ENCODE results near the gene PELI2. TPM values are rescaled to one million over a fixed set of nuclear protein-coding genes. Genes with fewer than 3 reads are reported as not detected.

Gene PELI2
- total RNA-seq, 1 experiment from 2014 or later: 23.5 TPM

DNA sequence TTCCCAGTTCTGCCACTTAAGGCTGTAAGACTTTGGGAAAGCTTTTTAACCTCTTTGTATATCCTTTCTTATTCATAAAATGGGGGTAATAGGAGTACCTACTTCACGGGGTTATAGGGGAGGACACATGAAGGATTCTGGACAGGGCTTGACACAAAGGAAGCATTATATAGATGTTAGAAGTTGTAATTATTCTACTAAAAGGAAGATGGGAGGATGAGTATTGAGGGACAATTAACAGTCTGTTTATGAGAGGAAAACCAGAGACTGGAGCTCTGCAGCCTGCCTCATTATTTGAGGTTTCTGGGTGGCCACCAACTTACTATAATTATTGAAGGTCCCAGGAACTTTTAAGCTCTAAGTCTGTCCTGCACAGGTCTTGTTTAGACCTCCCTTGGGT lies 34.0 kb downstream of the PELI2 start (continued):
- TF ChIP-seq ESRRA (CRISPR knock-in tag; IDR thresholded peaks at IDR 0.05; ENCODE audit: borderline replicate concordance) (no peak), GABPB1 (CRISPR knock-in tag; IDR thresholded peaks at IDR 0.05) (no peak)

- no peaks in the 10 kb centered on the region for H3K27me3 Mint-ChIP-seq (ENCODE audit: low read depth)
- H3K27ac Mint-ChIP-seq: 0 out of 2 replicates have a peak overlapping the region, but pooled peaks have one; percentile 19
- no peak for TF ChIP-seq CBFB (CRISPR knock-in tag; IDR thresholded peaks at IDR 0.05; ENCODE audit: low read depth)
- TF ChIP-seq, protein P1, sequence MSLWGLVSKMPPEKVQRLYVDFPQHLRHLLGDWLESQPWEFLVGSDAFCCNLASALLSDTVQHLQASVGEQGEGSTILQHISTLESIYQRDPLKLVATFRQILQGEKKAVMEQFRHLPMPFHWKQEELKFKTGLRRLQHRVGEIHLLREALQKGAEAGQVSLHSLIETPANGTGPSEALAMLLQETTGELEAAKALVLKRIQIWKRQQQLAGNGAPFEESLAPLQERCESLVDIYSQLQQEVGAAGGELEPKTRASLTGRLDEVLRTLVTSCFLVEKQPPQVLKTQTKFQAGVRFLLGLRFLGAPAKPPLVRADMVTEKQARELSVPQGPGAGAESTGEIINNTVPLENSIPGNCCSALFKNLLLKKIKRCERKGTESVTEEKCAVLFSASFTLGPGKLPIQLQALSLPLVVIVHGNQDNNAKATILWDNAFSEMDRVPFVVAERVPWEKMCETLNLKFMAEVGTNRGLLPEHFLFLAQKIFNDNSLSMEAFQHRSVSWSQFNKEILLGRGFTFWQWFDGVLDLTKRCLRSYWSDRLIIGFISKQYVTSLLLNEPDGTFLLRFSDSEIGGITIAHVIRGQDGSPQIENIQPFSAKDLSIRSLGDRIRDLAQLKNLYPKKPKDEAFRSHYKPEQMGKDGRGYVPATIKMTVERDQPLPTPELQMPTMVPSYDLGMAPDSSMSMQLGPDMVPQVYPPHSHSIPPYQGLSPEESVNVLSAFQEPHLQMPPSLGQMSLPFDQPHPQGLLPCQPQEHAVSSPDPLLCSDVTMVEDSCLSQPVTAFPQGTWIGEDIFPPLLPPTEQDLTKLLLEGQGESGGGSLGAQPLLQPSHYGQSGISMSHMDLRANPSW (CRISPR knock-in tag; conservative IDR thresholded peaks at IDR 0.05; ENCODE audit: low read depth): no peak
- TF ChIP-seq NR2C2 (CRISPR knock-in tag; IDR thresholded peaks at IDR 0.05): no peak
- TF ChIP-seq IRF2 (CRISPR knock-in tag; IDR thresholded peaks at IDR 0.05; ENCODE audit: borderline replicate concordance, low read depth): no peak
- TF ChIP-seq, protein P2, sequence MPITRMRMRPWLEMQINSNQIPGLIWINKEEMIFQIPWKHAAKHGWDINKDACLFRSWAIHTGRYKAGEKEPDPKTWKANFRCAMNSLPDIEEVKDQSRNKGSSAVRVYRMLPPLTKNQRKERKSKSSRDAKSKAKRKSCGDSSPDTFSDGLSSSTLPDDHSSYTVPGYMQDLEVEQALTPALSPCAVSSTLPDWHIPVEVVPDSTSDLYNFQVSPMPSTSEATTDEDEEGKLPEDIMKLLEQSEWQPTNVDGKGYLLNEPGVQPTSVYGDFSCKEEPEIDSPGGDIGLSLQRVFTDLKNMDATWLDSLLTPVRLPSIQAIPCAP (CRISPR knock-in tag; IDR thresholded peaks at IDR 0.05): no peak
- TF ChIP-seq ATF1 (CRISPR knock-in tag; IDR thresholded peaks at IDR 0.05): no peak
- no peak for TF ChIP-seq JUN (CRISPR knock-in tag; IDR thresholded peaks at IDR 0.05)
- TF ChIP-seq ESRRA (CRISPR knock-in tag; IDR thresholded peaks at IDR 0.05; ENCODE audit: borderline replicate concordance): no peak
- no peak for TF ChIP-seq KAT7 (CRISPR knock-in tag; IDR thresholded peaks at IDR 0.05; ENCODE audit: borderline replicate concordance)
- TF ChIP-seq PRRX2 (CRISPR knock-in tag; IDR thresholded peaks at IDR 0.05): no peak
- no peak overlapping the region for H3K4me3 Mint-ChIP-seq
- ATAC-seq (no peak), DNase-seq (ENCODE audit: low spot score) (no peak)
- H3K4me1 Mint-ChIP-seq: peaks cover 25% of the 10 kb centered on the region
- POLR2A ChIA-PET: no interaction called here
- H3K36me3 Mint-ChIP-seq: no peaks in the 10 kb centered on the region
- CTCF ChIA-PET: no interaction called here
- H3K9me3 Mint-ChIP-seq: no peaks in the 10 kb centered on the region
Measured at GRCh38 chr14:56153267-56153666, 35.1 kb downstream of the PELI2 start.

GRCh38 chr14:56154321-56154720 lies 36.1 kb downstream of the PELI2 start:
- ATAC-seq: no peak
- H3K27ac Mint-ChIP-seq: peak overlapping the region; percentile 50
- no peaks in the 10 kb centered on the region for H3K27me3 Mint-ChIP-seq (ENCODE audit: low read depth)
- TF ChIP-seq, protein P1 (CRISPR knock-in tag; conservative IDR thresholded peaks at IDR 0.05; ENCODE audit: low read depth): no peak
- TF ChIP-seq HMGA2 (CRISPR knock-in tag; IDR thresholded peaks at IDR 0.05) (no peak), ZNF532 (CRISPR knock-in tag; IDR thresholded peaks at IDR 0.05; ENCODE audit: borderline replicate concordance) (no peak), FOXP1 (CRISPR knock-in tag; IDR thresholded peaks at IDR 0.05; ENCODE audit: borderline replicate concordance) (no peak), ESRRA (CRISPR knock-in tag; IDR thresholded peaks at IDR 0.05; ENCODE audit: borderline replicate concordance) (no peak), FOXJ3 (CRISPR knock-in tag; IDR thresholded peaks at IDR 0.05; ENCODE audit: borderline replicate concordance) (no peak), SP1 (CRISPR knock-in tag; conservative IDR thresholded peaks at IDR 0.05) (no peak), FOXK1 (CRISPR knock-in tag; IDR thresholded peaks at IDR 0.05) (no peak), NFE2L1 (CRISPR knock-in tag; IDR thresholded peaks at IDR 0.05) (no peak), HMGXB4 (CRISPR knock-in tag; IDR thresholded peaks at IDR 0.05) (no peak)
- TF ChIP-seq, protein P3, sequence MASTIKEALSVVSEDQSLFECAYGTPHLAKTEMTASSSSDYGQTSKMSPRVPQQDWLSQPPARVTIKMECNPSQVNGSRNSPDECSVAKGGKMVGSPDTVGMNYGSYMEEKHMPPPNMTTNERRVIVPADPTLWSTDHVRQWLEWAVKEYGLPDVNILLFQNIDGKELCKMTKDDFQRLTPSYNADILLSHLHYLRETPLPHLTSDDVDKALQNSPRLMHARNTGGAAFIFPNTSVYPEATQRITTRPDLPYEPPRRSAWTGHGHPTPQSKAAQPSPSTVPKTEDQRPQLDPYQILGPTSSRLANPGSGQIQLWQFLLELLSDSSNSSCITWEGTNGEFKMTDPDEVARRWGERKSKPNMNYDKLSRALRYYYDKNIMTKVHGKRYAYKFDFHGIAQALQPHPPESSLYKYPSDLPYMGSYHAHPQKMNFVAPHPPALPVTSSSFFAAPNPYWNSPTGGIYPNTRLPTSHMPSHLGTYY (CRISPR knock-in tag; IDR thresholded peaks at IDR 0.05): no peak

More at GRCh38 chr14:56154321-56154720, 36.1 kb downstream of the PELI2 start:
- Mint-ChIP-seq H3K9me3 (peaks cover 4% of the 10 kb centered on the region), H3K4me3 (no peak overlapping the region), H3K36me3 (no peaks in the 10 kb centered on the region), H3K4me1 (peaks cover 15% of the 10 kb centered on the region)
- DNase-seq (ENCODE audit: low spot score): no peak
- POLR2A ChIA-PET: no interaction called here
- CTCF ChIA-PET: no interaction called here

Data from WTC11 (cell line).